ENCODE measurements around the gene ARHGDIB.

ARHGDIB gene

GRCh38 chr12:14993537-14994266 is 32.3 kb upstream of the ARHGDIB start:
- no peak for TF ChIP-seq TAF1 (IDR thresholded peaks at IDR 0.05; ENCODE audit: low read depth)
- no peak for TF ChIP-seq FOXM1 (IDR thresholded peaks at IDR 0.05; ENCODE audit: borderline replicate concordance, low read depth)
- no peak for TF ChIP-seq REST (IDR thresholded peaks at IDR 0.05; ENCODE audit: low read depth)
- TF ChIP-seq NFIC (IDR thresholded peaks at IDR 0.05), result no peak
- TF ChIP-seq CREB1 (IDR thresholded peaks at IDR 0.05; ENCODE audit: low read depth), result no peak
- TF ChIP-seq ZBTB7A (IDR thresholded peaks at IDR 0.05; ENCODE audit: low read depth), result no peak
- no peak for TF ChIP-seq EGR1 (IDR thresholded peaks at IDR 0.05)

GRCh38 chr12:14993117-14993516 is 31.7 kb upstream of the ARHGDIB start:
- TF ChIP-seq REST (IDR thresholded peaks at IDR 0.05; ENCODE audit: low read depth) (no peak), TCF12 (IDR thresholded peaks at IDR 0.05; ENCODE audit: low read depth) (no peak), TEAD4 (IDR thresholded peaks at IDR 0.05) (no peak), CREB1 (IDR thresholded peaks at IDR 0.05; ENCODE audit: low read depth) (no peak), YY1 (IDR thresholded peaks at IDR 0.05; ENCODE audit: low read depth) (no peak), NFIC (IDR thresholded peaks at IDR 0.05) (no peak), ZBTB7A (IDR thresholded peaks at IDR 0.05; ENCODE audit: low read depth) (no peak), EP300 (IDR thresholded peaks at IDR 0.05; ENCODE audit: borderline replicate concordance) (no peak), MAX (IDR thresholded peaks at IDR 0.05) (no peak), RAD21 (IDR thresholded peaks at IDR 0.05; ENCODE audit: low read depth) (no peak), TAF1 (IDR thresholded peaks at IDR 0.05; ENCODE audit: low read depth) (no peak), CEBPB (IDR thresholded peaks at IDR 0.05) (no peak), USF1 (IDR thresholded peaks at IDR 0.05) (no peak), FOXM1 (IDR thresholded peaks at IDR 0.05; ENCODE audit: borderline replicate concordance, low read depth) (no peak), EGR1 (IDR thresholded peaks at IDR 0.05) (no peak)

- TF ChIP-seq MAX (IDR thresholded peaks at IDR 0.05) (no peak), ZBTB7A (IDR thresholded peaks at IDR 0.05; ENCODE audit: low read depth) (no peak), REST (IDR thresholded peaks at IDR 0.05; ENCODE audit: low read depth) (no peak), RAD21 (IDR thresholded peaks at IDR 0.05; ENCODE audit: low read depth) (no peak), USF1 (IDR thresholded peaks at IDR 0.05) (no peak), CREB1 (IDR thresholded peaks at IDR 0.05; ENCODE audit: low read depth) (no peak), EP300 (IDR thresholded peaks at IDR 0.05; ENCODE audit: borderline replicate concordance) (no peak), TCF12 (IDR thresholded peaks at IDR 0.05; ENCODE audit: low read depth) (no peak), EGR1 (IDR thresholded peaks at IDR 0.05) (no peak)
Measured at GRCh38 chr12:14992673-14993072, 31.3 kb upstream of the ARHGDIB start.

- TF ChIP-seq REST (IDR thresholded peaks at IDR 0.05; ENCODE audit: low read depth) (no peak), YY1 (IDR thresholded peaks at IDR 0.05; ENCODE audit: low read depth) (no peak), TAF1 (IDR thresholded peaks at IDR 0.05; ENCODE audit: low read depth) (no peak), NFIC (IDR thresholded peaks at IDR 0.05) (no peak), MAX (IDR thresholded peaks at IDR 0.05) (no peak), RAD21 (IDR thresholded peaks at IDR 0.05; ENCODE audit: low read depth) (no peak), CEBPB (IDR thresholded peaks at IDR 0.05) (no peak), EGR1 (IDR thresholded peaks at IDR 0.05) (no peak), CREB1 (IDR thresholded peaks at IDR 0.05; ENCODE audit: low read depth) (no peak), FOXM1 (IDR thresholded peaks at IDR 0.05; ENCODE audit: borderline replicate concordance, low read depth) (no peak), USF1 (IDR thresholded peaks at IDR 0.05) (no peak), TEAD4 (IDR thresholded peaks at IDR 0.05) (no peak), ZBTB7A (IDR thresholded peaks at IDR 0.05; ENCODE audit: low read depth) (no peak), EP300 (IDR thresholded peaks at IDR 0.05; ENCODE audit: borderline replicate concordance) (no peak), TCF12 (IDR thresholded peaks at IDR 0.05; ENCODE audit: low read depth) (no peak)
Measured at GRCh38 chr12:14991069-14991468, 29.7 kb upstream of the ARHGDIB start.

All from Ishikawa (cell line).